ENCODE data around the gene OR13A1.

OR13A1 gene

GRCh38 chr10:45278860-45279498, 36.4 kb downstream of the OR13A1 start:
- no peak for TF ChIP-seq ZBTB7A (IDR thresholded peaks at IDR 0.05; ENCODE audit: low read depth)
- TF ChIP-seq CREB1 (IDR thresholded peaks at IDR 0.05; ENCODE audit: low read depth) = no peak
- no peak for TF ChIP-seq YY1 (IDR thresholded peaks at IDR 0.05; ENCODE audit: low read depth)
- no peak for TF ChIP-seq EGR1 (IDR thresholded peaks at IDR 0.05)

DNA sequence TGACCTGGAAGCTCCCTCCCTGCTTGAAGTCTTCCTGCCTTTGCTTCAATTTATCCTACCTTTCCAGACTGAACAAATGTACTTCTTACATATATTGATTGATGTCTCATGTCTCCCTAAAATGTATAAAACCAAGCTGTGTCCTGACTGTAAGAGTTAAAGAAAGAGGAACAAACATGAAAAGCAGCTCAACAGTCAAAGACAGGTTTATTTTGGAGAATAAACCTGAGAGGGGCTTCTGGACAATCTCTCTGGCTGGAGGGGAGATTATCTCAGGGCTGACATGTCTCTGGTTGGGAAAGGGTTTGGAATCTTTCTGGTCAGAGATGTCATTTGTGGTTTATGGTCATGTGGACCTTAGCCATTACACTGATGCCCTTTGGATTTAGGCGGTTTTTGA, 41.0 kb downstream of the OR13A1 start:
- TF ChIP-seq, protein P1, sequence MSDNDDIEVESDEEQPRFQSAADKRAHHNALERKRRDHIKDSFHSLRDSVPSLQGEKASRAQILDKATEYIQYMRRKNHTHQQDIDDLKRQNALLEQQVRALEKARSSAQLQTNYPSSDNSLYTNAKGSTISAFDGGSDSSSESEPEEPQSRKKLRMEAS (IDR thresholded peaks at IDR 0.05) = no peak
- TF ChIP-seq TEAD4 (IDR thresholded peaks at IDR 0.05) (no peak), FOXM1 (IDR thresholded peaks at IDR 0.05; ENCODE audit: borderline replicate concordance, low read depth) (no peak), RAD21 (IDR thresholded peaks at IDR 0.05; ENCODE audit: low read depth) (no peak), EGR1 (IDR thresholded peaks at IDR 0.05) (no peak), TCF12 (IDR thresholded peaks at IDR 0.05; ENCODE audit: low read depth) (no peak), ZBTB7A (IDR thresholded peaks at IDR 0.05; ENCODE audit: low read depth) (no peak)

- TF ChIP-seq YY1 (IDR thresholded peaks at IDR 0.05; ENCODE audit: low read depth) (no peak), RAD21 (IDR thresholded peaks at IDR 0.05; ENCODE audit: low read depth) (no peak), NFIC (IDR thresholded peaks at IDR 0.05) (no peak), FOXM1 (IDR thresholded peaks at IDR 0.05; ENCODE audit: borderline replicate concordance, low read depth) (no peak), EP300 (IDR thresholded peaks at IDR 0.05; ENCODE audit: borderline replicate concordance) (no peak), EGR1 (IDR thresholded peaks at IDR 0.05) (no peak), ZBTB7A (IDR thresholded peaks at IDR 0.05; ENCODE audit: low read depth) (no peak), USF1 (IDR thresholded peaks at IDR 0.05) (no peak), TCF12 (IDR thresholded peaks at IDR 0.05; ENCODE audit: low read depth) (no peak)
- TF ChIP-seq, protein P2, sequence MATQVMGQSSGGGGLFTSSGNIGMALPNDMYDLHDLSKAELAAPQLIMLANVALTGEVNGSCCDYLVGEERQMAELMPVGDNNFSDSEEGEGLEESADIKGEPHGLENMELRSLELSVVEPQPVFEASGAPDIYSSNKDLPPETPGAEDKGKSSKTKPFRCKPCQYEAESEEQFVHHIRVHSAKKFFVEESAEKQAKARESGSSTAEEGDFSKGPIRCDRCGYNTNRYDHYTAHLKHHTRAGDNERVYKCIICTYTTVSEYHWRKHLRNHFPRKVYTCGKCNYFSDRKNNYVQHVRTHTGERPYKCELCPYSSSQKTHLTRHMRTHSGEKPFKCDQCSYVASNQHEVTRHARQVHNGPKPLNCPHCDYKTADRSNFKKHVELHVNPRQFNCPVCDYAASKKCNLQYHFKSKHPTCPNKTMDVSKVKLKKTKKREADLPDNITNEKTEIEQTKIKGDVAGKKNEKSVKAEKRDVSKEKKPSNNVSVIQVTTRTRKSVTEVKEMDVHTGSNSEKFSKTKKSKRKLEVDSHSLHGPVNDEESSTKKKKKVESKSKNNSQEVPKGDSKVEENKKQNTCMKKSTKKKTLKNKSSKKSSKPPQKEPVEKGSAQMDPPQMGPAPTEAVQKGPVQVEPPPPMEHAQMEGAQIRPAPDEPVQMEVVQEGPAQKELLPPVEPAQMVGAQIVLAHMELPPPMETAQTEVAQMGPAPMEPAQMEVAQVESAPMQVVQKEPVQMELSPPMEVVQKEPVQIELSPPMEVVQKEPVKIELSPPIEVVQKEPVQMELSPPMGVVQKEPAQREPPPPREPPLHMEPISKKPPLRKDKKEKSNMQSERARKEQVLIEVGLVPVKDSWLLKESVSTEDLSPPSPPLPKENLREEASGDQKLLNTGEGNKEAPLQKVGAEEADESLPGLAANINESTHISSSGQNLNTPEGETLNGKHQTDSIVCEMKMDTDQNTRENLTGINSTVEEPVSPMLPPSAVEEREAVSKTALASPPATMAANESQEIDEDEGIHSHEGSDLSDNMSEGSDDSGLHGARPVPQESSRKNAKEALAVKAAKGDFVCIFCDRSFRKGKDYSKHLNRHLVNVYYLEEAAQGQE (IDR thresholded peaks at IDR 0.05; ENCODE audit: low read depth) = no peak
Measured at GRCh38 chr10:45265996-45266395, 49.4 kb downstream of the OR13A1 start.

DNA sequence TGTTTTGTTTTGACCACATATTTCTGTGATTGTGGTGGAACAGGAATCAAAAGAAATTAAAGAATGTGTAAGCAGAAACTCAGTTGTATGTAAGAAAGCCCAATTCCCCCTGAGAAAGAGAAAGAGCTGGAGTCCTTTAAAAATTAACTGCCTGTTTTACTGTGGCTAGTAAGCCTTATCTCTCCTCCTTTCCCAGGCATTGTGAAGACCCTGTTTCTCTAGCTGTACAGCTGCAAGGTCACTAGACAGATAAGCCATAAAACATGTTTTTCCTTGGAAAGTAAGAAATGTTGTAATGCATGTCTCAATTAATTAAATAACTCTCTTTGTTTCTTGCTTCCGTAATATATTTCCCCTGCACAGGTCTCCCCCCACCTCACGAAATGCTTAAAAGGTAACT, 53.5 kb downstream of the OR13A1 start:
- TF ChIP-seq ZBTB7A (IDR thresholded peaks at IDR 0.05; ENCODE audit: low read depth) = no peak

DNA sequence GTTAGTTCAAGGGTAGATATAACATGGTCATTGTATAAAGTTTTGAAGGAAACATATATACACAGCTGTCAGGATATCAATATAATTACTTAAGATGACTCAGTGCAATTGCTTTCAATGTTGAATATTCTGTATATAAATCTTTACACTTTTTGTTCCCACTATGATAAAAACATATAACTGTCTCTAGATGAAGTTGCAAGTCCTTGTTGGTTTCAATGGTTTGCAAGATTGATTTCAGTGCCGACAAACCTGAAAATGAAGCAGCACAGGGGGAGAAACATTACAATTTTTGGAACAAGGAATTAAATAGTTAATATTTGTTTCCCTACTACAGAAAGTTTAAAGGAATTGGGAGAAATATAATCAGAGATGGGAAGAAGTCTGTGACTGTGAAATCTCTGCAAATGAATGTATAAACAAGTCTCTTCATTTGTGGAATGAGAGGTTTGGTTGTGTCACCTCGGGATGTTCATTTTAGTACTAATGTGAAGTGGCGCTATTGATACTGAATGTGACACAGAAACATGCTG, 54.1 kb downstream of the OR13A1 start:
- TF ChIP-seq EP300 (IDR thresholded peaks at IDR 0.05; ENCODE audit: borderline replicate concordance) (no peak), TAF1 (IDR thresholded peaks at IDR 0.05; ENCODE audit: low read depth) (no peak), ZBTB7A (IDR thresholded peaks at IDR 0.05; ENCODE audit: low read depth) (no peak), CREB1 (IDR thresholded peaks at IDR 0.05; ENCODE audit: low read depth) (no peak), CEBPB (IDR thresholded peaks at IDR 0.05) (no peak), TEAD4 (IDR thresholded peaks at IDR 0.05) (no peak), TCF12 (IDR thresholded peaks at IDR 0.05; ENCODE audit: low read depth) (no peak), YY1 (IDR thresholded peaks at IDR 0.05; ENCODE audit: low read depth) (no peak), EGR1 (IDR thresholded peaks at IDR 0.05) (no peak), FOXM1 (IDR thresholded peaks at IDR 0.05; ENCODE audit: borderline replicate concordance, low read depth) (no peak), NFIC (IDR thresholded peaks at IDR 0.05) (no peak), RAD21 (IDR thresholded peaks at IDR 0.05; ENCODE audit: low read depth) (no peak), USF1 (IDR thresholded peaks at IDR 0.05) (no peak)
- TF ChIP-seq, protein P1 (IDR thresholded peaks at IDR 0.05) = no peak
- TF ChIP-seq, protein P2 (IDR thresholded peaks at IDR 0.05; ENCODE audit: low read depth) = no peak

DNA sequence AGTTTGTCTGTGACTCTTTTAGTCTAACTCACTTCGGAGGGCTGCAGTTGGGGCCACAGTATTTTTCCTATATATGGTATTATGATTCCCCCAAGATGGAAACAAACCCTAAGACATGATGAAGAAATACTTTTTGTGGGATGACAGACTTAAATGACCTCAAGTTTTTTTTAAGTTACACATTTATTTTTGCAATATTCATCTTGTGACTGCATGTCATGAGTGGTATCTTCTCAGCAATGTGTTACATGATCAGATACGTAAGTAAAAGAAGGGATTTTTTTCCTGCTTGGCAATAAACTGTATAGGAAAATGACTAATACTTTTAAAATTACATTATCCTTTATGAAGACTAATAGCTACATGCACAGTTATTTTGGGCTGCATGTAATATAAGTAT, 57.8 kb downstream of the OR13A1 start:
- TF ChIP-seq CREB1 (IDR thresholded peaks at IDR 0.05; ENCODE audit: low read depth) = no peak
- no peak for TF ChIP-seq TAF1 (IDR thresholded peaks at IDR 0.05; ENCODE audit: low read depth)
- no peak for TF ChIP-seq USF1 (IDR thresholded peaks at IDR 0.05)
- TF ChIP-seq FOXM1 (IDR thresholded peaks at IDR 0.05; ENCODE audit: borderline replicate concordance, low read depth) = no peak
- no peak for TF ChIP-seq RAD21 (IDR thresholded peaks at IDR 0.05; ENCODE audit: low read depth)
- no peak for TF ChIP-seq EP300 (IDR thresholded peaks at IDR 0.05; ENCODE audit: borderline replicate concordance)
- no peak for TF ChIP-seq NFIC (IDR thresholded peaks at IDR 0.05)
- no peak for TF ChIP-seq ZBTB7A (IDR thresholded peaks at IDR 0.05; ENCODE audit: low read depth)
- TF ChIP-seq, protein P2 (IDR thresholded peaks at IDR 0.05; ENCODE audit: low read depth) = no peak
- TF ChIP-seq, protein P1 (IDR thresholded peaks at IDR 0.05) = no peak
- TF ChIP-seq CEBPB (IDR thresholded peaks at IDR 0.05) = no peak
- no peak for TF ChIP-seq TEAD4 (IDR thresholded peaks at IDR 0.05)
- no peak for TF ChIP-seq YY1 (IDR thresholded peaks at IDR 0.05; ENCODE audit: low read depth)
- TF ChIP-seq EGR1 (IDR thresholded peaks at IDR 0.05) = no peak
- TF ChIP-seq TCF12 (IDR thresholded peaks at IDR 0.05; ENCODE audit: low read depth) = no peak

All from Ishikawa (cell line).